IMR-90 (cell line): ENCODE data around the gene TNFRSF21. TPM values are rescaled to one million over a fixed set of nuclear protein-coding genes. Genes with fewer than 3 reads are reported as not detected.

ENCODE experiments used
- ATAC-seq: fragments of 200-7000 bp; cut with Tn5 transposase; 2 replicates; pipeline ENCODE4 v1.9.1; 2020; ENCODE audit warnings: low read depth, mild to moderate bottlenecking, moderate library complexity
- BruUV-seq: library from RNA; stranded (reverse); fragments of 400-500 nt; replicated peaks from 2 replicates; lab custom pipeline; 2021; lab: Mats Ljungman, UMichigan
- CTCF ChIA-PET: fragments of 300-600 bp; formaldehyde crosslinking; extraction: SDS; loops from one replicate; lab custom pipeline; 2021; ENCODE audit warnings: antibody characterized with exemption; lab: Yijun Ruan, JAX
- POLR2A ChIA-PET: fragments of 300-600 bp; sonication (Branson Sonifier 250); formaldehyde crosslinking; loops from one replicate; lab custom pipeline; 2022; ENCODE audit warnings: antibody characterized with exemption; ENCODE audit not compliant: unreplicated experiment; lab: Charles Lee
- DNase-seq: peaks from one replicate; pipeline ENCODE4 v3.0.0; 2013
- H2AFZ ChIP-seq: replicated peaks from 2 replicates; pipeline ENCODE3; 2013; ENCODE audit warnings: low read length, mild to moderate bottlenecking; ENCODE audit not compliant: poor library complexity
- H2AK5ac ChIP-seq: 2 replicates; pipeline ENCODE4 v1.6.1; 2013; ENCODE audit warnings: low read depth, low read length, inconsistent platforms
- H2AK9ac ChIP-seq: replicated peaks from 2 replicates; pipeline ENCODE3; 2013; ENCODE audit warnings: mild to moderate bottlenecking, low read depth, low read length, moderate library complexity; ENCODE audit not compliant: poor library complexity
- H2BK120ac ChIP-seq: 2 replicates; pipeline ENCODE4 v1.6.1; 2013; ENCODE audit warnings: low read depth, low read length, inconsistent platforms
- H2BK15ac ChIP-seq: 3 replicates; pipeline ENCODE4 v1.6.1; 2013; ENCODE audit warnings: low read depth, low read length, inconsistent platforms
- H2BK20ac ChIP-seq: 2 replicates; pipeline ENCODE4 v1.6.1; 2013; ENCODE audit warnings: low read depth, mild to moderate bottlenecking, inconsistent platforms, low read length, moderate library complexity
- H2BK5ac ChIP-seq: 2 replicates; pipeline ENCODE4 v1.6.1; 2013; ENCODE audit warnings: mild to moderate bottlenecking, low read depth, low read length, inconsistent platforms; ENCODE audit not compliant: poor library complexity, severe bottlenecking
- H3K14ac ChIP-seq: replicated peaks from 2 replicates; pipeline ENCODE4 v1.6.1; 2013; ENCODE audit warnings: low read depth, low read length, inconsistent platforms
- H3K18ac ChIP-seq: 2 replicates; pipeline ENCODE4 v1.6.1; 2013; ENCODE audit warnings: low read depth, low read length, control low read depth
- H3K23ac ChIP-seq: 2 replicates; pipeline ENCODE4 v1.6.1; 2013; ENCODE audit warnings: low read depth, low read length, inconsistent platforms
- H3K27ac ChIP-seq: 2 replicates; pipeline ENCODE4 v1.5.1; 2013; ENCODE audit warnings: mild to moderate bottlenecking, control low read depth, low read length; ENCODE audit not compliant: insufficient read depth
- H3K27me3 ChIP-seq: 2 replicates; pipeline ENCODE4 v1.6.1; 2013; ENCODE audit warnings: low read length; ENCODE audit not compliant: control insufficient read depth, insufficient read depth
- H3K36me3 ChIP-seq: 2 replicates; pipeline ENCODE4 v1.6.1; 2013; ENCODE audit warnings: low read length, mixed read lengths; ENCODE audit not compliant: control insufficient read depth, insufficient read depth
- H3K4ac ChIP-seq: 2 replicates; pipeline ENCODE4 v1.6.1; 2013; ENCODE audit warnings: low read depth, low read length, inconsistent platforms
- H3K4me1 ChIP-seq: 2 replicates; pipeline ENCODE4 v1.6.1; 2013; ENCODE audit warnings: low read length, mixed read lengths; ENCODE audit not compliant: control insufficient read depth, insufficient read depth
- H3K4me2 ChIP-seq: 2 replicates; pipeline ENCODE4 v1.6.1; 2013; ENCODE audit warnings: low read depth, mild to moderate bottlenecking, control low read depth, low read length, moderate library complexity
- H3K4me3 ChIP-seq: 2 replicates; pipeline ENCODE4 v1.5.1; 2013; ENCODE audit warnings: low read depth, mild to moderate bottlenecking, control low read depth, low read length, moderate library complexity; ENCODE audit not compliant: insufficient read depth
- H3K56ac ChIP-seq: 2 replicates; pipeline ENCODE4 v1.6.1; 2013; ENCODE audit warnings: low read length, inconsistent platforms; ENCODE audit not compliant: insufficient read depth; ENCODE audit errors: extremely low read depth
- H3K79me1 ChIP-seq, 2 experiments: 2 replicates each; pipeline ENCODE4 v1.6.1; 2013; ENCODE audit warnings: low read length in 2 of 2, inconsistent platforms in 1 of 2, low read depth in 1 of 2
- H3K9ac ChIP-seq: 2 replicates; pipeline ENCODE4 v1.6.1; 2013; ENCODE audit warnings: low read depth, low read length, control low read depth
- H3K9me1 ChIP-seq: 2 replicates; pipeline ENCODE4 v1.6.1; 2013; ENCODE audit warnings: low read length, inconsistent platforms; ENCODE audit not compliant: insufficient read depth
- H3K9me3 ChIP-seq: 2 replicates; pipeline ENCODE4 v1.6.1; 2013; ENCODE audit warnings: low read length; ENCODE audit not compliant: control insufficient read depth, insufficient read depth
- H4K20me1 ChIP-seq: 2 replicates; pipeline ENCODE4 v1.6.1; 2013; ENCODE audit warnings: low read length, inconsistent platforms; ENCODE audit not compliant: insufficient read depth
- H4K5ac ChIP-seq: 2 replicates; pipeline ENCODE4 v1.6.1; 2013; ENCODE audit warnings: mild to moderate bottlenecking, low read depth, low read length, control low read depth
- H4K8ac ChIP-seq, 2 experiments: 2 replicates each; pipeline ENCODE4 v1.6.1; 2013; ENCODE audit warnings: low read depth in 2 of 2, low read length in 2 of 2, control low read depth in 1 of 2, inconsistent platforms in 1 of 2
- H4K91ac ChIP-seq: 2 replicates; pipeline ENCODE4 v1.6.1; 2013; ENCODE audit warnings: low read depth, low read length, inconsistent platforms; ENCODE audit not compliant: insufficient read depth
- BHLHE40 ChIP-seq: fragments of 150-350 bp; IDR thresholded peaks from 2 replicates; pipeline ENCODE4 v1.6.1; 2016; ENCODE audit warnings: mild to moderate bottlenecking, low read depth, low read length
- CEBPB ChIP-seq: IDR thresholded peaks from 2 replicates; pipeline ENCODE4 v1.6.1; 2012; ENCODE audit warnings: low read depth, low read length, improper control_type of control experiment
- CHD1 ChIP-seq: IDR thresholded peaks from 2 replicates; pipeline ENCODE4 v1.6.1; 2012; ENCODE audit warnings: low read depth, low read length, improper control_type of control experiment
- CTCF ChIP-seq: conservative IDR thresholded peaks from 2 replicates; pipeline ENCODE4 v1.5.1; 2012; ENCODE audit warnings: mild to moderate bottlenecking, low read depth, low read length, improper control_type of control experiment
- MAFK ChIP-seq: IDR thresholded peaks from 2 replicates; pipeline ENCODE4 v1.6.1; 2012; ENCODE audit warnings: low read depth, low read length, improper control_type of control experiment
- MAZ ChIP-seq: IDR thresholded peaks from 2 replicates; pipeline ENCODE4 v1.6.1; 2012; ENCODE audit warnings: low read depth, mild to moderate bottlenecking, low read length, improper control_type of control experiment, moderate library complexity, borderline replicate concordance
- MXI1 ChIP-seq: IDR thresholded peaks from 2 replicates; pipeline ENCODE4 v1.6.1; 2012; ENCODE audit warnings: low read depth, mild to moderate bottlenecking, low read length, moderate library complexity, borderline replicate concordance
- NFE2L2 ChIP-seq: fragments of 150-350 bp; IDR thresholded peaks from 2 replicates; pipeline ENCODE4 v1.6.1; 2016; ENCODE audit warnings: low read depth, mild to moderate bottlenecking, low read length
- RAD21 ChIP-seq: IDR thresholded peaks from 2 replicates; pipeline ENCODE4 v1.6.1; 2012; ENCODE audit warnings: low read length, improper control_type of control experiment
- USF2 ChIP-seq: fragments of 150-350 bp; IDR thresholded peaks from 2 replicates; pipeline ENCODE4 v1.6.1; 2017; ENCODE audit warnings: mild to moderate bottlenecking, antibody characterized with exemption, low read length, low read depth
- WGBS, 2 experiments: methylation state at CpG; one replicate each; pipeline versions ENCODE4 v1.1.5 to v1.1.7; 2013; ENCODE audit warnings: missing lambda C conversion rate in 2 of 2; ENCODE audit not compliant: insufficient read length in 1 of 2; ENCODE audit errors: extremely low coverage in 2 of 2; 5-methylcytosine and 5-hydroxymethylcytosine counted together
- dilution Hi-C: fragments of 300-500 bp; cut with HindIII; formaldehyde crosslinking; loops from one replicate; pipeline ENCODE4 v1.14.3; 2018; ENCODE audit warnings: low sequenced_read_pairs; ENCODE audit not compliant: unreplicated experiment
- in situ Hi-C: fragments of 300-500 bp; cut with MboI; formaldehyde crosslinking; loops from 3 replicates; pipeline ENCODE4 v1.14.3; 2019; ENCODE audit warnings: low sequenced_read_pairs, inconsistent platforms, mixed read lengths
- intact Hi-C: fragments of 100-400 bp; cut with micrococcal nuclease; formaldehyde crosslinking; loops from 2 replicates; pipeline ENCODE4 v1.10.0; 2022
- polyA plus RNA-seq, 3 experiments: library from polyadenylated mRNA; depleted of rRNA; stranded (reverse); fragments of >200 nt; gene quantifications; 2 replicates each; pipeline ENCODE4 v1.2.3, GENCODE V29; 2012; ENCODE audit warnings: low replicate concordance in 1 of 3
- total RNA-seq: library from RNA; depleted of rRNA; stranded (reverse); fragments of >200 nt; gene quantifications from 2 replicates; pipeline ENCODE4 v1.2.3, GENCODE V29; 2012

The TNFRSF21 gene
- total and polyA plus RNA-seq, 2 of the 4 experiments (the other 2 are of a cell fraction), result 2.9 to 6.9 TPM

GRCh38 chr6:47256361-47256760 lies 53.3 kb downstream of the TNFRSF21 start:
- H3K27me3 ChIP-seq, result no peaks in the 10 kb centered on the region
- H3K4me3 ChIP-seq, result no peak overlapping the region
- no peak overlapping the region for H3K27ac ChIP-seq
- H4K20me1 ChIP-seq, result no peaks in the 10 kb centered on the region
- no peak overlapping the region for H3K4me2 ChIP-seq
- ChIA-PET POLR2A (no interaction called here), CTCF (interaction anchor here (0.8 kb wide), 1 partner anchor 221 kb away, joined by 3 read pairs; no protein-coding TSS in a partner anchor)
- peaks cover 0 to 5% of the 10 kb centered on the region in 2 experiments; a peak in 2 of 4 replicates for H3K79me1 ChIP-seq
- in situ Hi-C loops (no loop called here), intact Hi-C loops (loop anchor here (5.0 kb wide), 1 partner anchor 51 kb away; the partner anchor contains the start of gene TNFRSF21), dilution Hi-C loops (no loop called here)
- H4K8ac ChIP-seq, result no peak overlapping the region
- no peak overlapping the region for H2AFZ ChIP-seq
- no peak overlapping the region for H2BK5ac ChIP-seq
- no peak overlapping the region for H3K18ac ChIP-seq
- TF ChIP-seq MAZ, result no peak
- TF ChIP-seq CEBPB, result no peak
- no peak for TF ChIP-seq MAFK
- TF ChIP-seq CTCF, result no peak
- TF ChIP-seq RAD21, result no peak
- no peak for TF ChIP-seq NFE2L2
- TF ChIP-seq CHD1, result no peak
- no peak for TF ChIP-seq MXI1
- no peak for TF ChIP-seq BHLHE40
- no peak for TF ChIP-seq USF2
- no peak overlapping the region for H4K5ac ChIP-seq
- H3K9me3 ChIP-seq, result no peaks in the 10 kb centered on the region
- no peak overlapping the region for H3K4ac ChIP-seq
- peaks cover 3% of the 10 kb centered on the region; the same call in 1 of the 2 replicates for H3K9me1 ChIP-seq
- DNase-seq, result no peak
- no peak; the same call in 1 of the 2 replicates for ATAC-seq
- no peak overlapping the region for H3K14ac ChIP-seq
- H2BK20ac ChIP-seq, result no peak overlapping the region
- no peak overlapping the region for H2BK15ac ChIP-seq
- no peaks in the 10 kb centered on the region for H3K4me1 ChIP-seq
- H2AK9ac ChIP-seq, result no peak overlapping the region
- no TSS peak for BruUV-seq
- H3K9ac ChIP-seq, result no peak overlapping the region
- no peak overlapping the region for H4K91ac ChIP-seq
- no peak overlapping the region for H3K56ac ChIP-seq
- H2AK5ac ChIP-seq, result no peak overlapping the region
- no peak overlapping the region for H3K23ac ChIP-seq
- WGBS, 2 experiments, result no CpG with 5 or more reads among the region's 1 CpG
- H2BK120ac ChIP-seq, result no peak overlapping the region
- H3K36me3 ChIP-seq, result peaks cover 6% of the 10 kb centered on the region; the same call in 1 of the 2 replicates
